Measurements from ENCODE around the gene TGDS.

The TGDS gene

DNA sequence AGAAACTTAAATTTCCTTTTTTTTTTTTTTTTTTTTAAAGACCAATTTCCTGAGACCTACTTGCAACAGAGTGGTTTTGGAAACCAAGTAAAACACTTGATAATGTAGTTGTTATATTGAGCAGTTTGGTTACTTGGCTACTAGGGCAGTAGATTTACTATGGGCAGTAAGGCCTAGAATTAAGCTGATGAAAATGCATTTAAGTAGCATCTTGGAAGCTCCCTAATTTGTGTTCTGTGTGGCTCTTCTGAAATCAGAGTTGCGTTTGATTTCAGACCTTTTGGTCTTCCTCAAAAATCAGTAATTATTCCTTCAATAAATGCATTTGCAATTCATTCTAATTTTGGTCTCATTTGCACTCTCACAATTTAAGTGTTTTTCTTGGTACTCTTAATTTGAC, 6.5 kb upstream of the TGDS start:
- in situ Hi-C loops (cut with MboI; ENCODE audit: low pct_unique_long_range_greater_than_20kb, low sequenced_read_pairs), result no loop called here

DNA sequence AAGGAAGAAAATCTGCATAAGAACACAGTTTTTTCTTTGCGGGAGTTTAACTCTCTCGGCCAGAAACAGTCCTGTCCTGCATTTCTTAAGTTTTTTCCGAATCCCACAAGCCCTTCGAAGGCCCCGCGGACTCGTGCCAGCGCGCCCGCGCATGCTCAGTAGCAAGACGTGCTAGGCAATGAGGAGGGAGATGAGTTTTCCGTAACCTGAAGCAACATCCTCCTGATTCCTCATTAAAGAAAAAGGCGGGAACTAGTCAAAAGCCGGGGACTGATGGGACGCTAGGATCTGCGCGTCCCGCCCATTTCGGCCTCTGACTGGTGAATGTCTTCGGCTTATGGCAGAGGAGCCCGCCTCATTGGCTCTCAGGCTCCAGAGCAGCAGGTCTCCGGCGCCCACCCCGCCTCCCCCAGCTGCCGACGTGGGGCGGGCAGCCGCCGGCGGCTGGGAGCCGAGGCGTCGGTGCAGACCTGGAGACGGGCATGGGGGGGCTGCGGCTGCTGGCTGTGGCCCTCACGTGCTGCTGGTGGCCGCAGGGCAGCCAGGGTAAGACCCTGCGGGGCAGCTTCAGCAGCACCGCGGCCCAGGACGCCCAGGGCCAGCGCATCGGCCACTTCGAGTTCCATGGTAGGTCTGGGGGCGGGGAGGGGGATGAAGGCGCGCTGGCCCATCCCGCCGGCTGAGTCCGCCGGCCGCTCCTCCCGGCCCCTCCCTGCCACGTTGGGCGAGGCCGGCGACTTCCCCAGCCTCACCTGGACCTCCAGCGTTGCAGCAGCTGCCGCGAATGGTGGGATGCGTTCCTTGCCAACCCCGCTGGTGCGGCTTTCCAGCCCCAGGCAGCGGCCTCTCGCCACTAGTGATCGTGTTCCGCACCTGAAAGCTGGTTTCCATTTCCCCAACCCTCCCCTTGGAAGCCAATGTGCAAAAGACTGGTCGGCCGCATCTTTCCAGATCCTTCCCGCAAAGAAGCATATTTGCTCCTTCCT, 5.8 kb upstream of the TGDS start, which contains the start of gene GPR180:
Gene GPR180 (plus strand): TSS at position 412 of the 986 bp plus-strand sequence. CDS start 71 bp downstream, at position 483.
- in situ Hi-C loops (cut with MboI; ENCODE audit: low pct_unique_long_range_greater_than_20kb, low sequenced_read_pairs), result no loop called here

More for the DNA sequence above, 6.5 kb upstream of the TGDS start:
- DNase-seq, result no peak

DNA sequence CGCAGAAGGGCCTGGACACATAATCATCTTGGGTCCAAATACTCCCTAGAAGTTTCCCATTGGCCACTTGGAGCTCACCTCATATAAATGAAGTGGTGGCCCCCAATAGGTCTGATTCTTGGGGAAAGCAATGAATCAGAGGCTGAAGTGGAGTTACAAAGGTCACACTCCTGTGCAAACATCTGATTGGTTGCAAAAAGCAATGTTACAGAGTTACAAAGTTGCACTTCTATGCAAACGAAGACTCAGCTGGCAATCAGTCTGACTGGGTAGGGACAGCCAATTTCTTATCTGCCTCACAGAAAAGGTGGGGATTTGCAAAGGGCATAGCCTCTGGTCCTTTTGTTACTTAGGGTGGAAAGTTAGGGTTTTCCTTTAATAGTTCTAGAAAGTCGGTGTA, 3.9 kb upstream of the TGDS start:
- DNase-seq, result no peak
- in situ Hi-C loops (cut with MboI; ENCODE audit: low pct_unique_long_range_greater_than_20kb, low sequenced_read_pairs), result no loop called here

More for the DNA sequence above, 5.8 kb upstream of the TGDS start, which contains the start of gene GPR180:
- peak; percentile 98 for DNase-seq

DNA sequence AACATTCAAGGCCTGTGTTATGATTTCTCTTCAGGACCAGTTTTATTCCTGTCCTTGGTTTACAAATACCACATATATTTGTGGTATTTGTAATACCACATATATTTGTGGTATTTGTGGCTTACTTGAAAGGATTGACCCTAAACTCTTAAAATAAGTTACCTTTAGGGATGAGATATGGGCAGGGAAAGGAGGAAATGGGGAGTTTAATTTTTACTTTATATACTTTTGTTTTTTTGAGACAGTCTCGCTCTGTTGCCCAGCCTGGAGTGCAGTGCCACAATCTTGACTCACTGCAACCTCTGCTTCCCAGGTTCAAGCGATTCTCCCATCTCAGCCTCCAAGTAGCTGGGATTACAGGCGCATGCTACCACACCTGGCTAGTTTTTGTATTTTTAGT, 2.3 kb upstream of the TGDS start:
- in situ Hi-C loops (cut with MboI; ENCODE audit: low pct_unique_long_range_greater_than_20kb, low sequenced_read_pairs), result no loop called here

DNA sequence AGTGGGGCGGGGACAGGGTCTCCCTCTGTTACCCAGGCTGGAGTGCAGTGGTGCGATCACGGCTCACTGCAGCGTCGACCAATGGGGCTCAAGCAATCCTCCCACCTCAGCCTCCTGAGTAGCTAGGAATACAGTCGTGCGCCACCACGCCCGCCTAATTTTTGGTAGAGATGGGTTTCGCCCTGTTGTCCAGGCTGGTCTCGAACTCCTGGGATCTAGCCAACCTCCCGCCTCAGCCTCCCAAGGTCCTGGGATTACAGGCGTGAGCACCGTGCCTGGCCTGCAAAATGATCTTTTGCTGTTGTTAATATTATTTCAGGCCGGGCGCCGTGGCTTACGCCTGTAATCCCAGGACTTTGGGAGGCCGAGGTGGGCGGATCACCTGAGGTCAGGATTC, 621 bp upstream of the TGDS start:
- DNase-seq, result no peak
- in situ Hi-C loops (cut with MboI; ENCODE audit: low pct_unique_long_range_greater_than_20kb, low sequenced_read_pairs), result no loop called here

More for the DNA sequence above, 2.3 kb upstream of the TGDS start:
- DNase-seq, result no peak

DNA sequence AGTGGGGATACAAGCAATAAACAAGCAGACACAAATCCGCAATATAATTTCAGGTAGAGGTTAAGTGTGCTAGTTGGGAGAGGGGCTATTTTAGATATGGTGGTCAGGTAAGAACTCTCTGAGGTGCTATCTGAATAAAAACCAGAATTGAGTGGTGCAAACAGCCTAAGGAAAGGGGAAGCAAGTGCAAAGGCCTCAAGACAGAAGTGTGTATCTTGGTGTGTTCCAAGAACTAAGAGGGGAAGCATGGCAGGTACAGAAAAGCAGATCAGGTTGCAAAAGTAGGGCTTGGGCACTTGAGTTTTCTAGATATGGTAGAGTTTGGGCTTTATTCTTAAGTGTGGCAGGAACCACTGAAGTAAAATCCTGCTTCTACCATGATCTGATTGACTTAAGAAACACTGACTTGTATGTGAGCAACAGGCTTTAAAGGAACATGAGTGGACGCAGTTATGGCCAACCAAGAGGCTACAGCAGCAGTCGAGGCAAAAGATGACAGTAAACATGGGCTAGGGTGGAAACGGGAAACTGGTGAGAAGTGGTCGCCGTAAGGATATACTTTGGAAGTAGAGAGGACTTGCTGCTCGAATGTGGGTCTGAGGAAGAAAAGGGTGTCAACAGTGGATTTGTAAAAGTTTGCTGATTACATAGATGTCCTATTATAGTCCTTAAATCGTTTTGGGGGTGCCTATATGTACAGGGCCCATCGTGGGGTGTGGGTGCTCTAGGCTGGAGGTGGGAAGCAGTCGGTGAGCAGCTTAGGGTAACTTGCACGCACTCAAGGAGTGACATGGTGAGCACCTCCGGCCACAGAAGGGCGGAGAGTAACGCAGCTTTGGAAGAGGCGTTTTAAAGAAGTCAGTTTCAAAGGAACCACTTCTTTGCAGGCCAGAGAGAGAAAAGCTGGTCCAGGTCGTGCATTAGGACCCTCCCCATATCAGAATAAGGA, 677 bp downstream of the TGDS start:
- peak; percentile 64 for DNase-seq
- in situ Hi-C loops (cut with MboI; ENCODE audit: low pct_unique_long_range_greater_than_20kb, low sequenced_read_pairs), result no loop called here

DNA sequence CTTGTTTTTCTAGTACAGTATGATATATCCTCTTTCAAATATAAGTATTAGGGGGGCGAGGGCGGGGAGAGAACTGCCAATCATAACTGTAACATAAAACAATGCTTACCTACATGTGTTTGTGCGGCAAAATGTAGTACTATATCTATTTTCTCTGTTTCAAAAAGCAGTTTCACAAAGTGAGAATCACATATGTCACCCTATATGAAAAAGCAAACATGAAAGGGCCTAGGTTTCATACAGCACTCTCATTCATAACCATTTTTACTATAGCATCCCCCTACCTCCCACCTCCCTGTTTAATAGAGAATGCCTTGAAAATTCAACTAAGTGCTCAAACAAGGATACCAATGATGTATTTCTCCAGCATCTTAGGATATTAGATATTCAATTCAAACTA, 5.2 kb downstream of the TGDS start:
- in situ Hi-C loops (cut with MboI; ENCODE audit: low pct_unique_long_range_greater_than_20kb, low sequenced_read_pairs), result no loop called here
- no peak for DNase-seq

DNA sequence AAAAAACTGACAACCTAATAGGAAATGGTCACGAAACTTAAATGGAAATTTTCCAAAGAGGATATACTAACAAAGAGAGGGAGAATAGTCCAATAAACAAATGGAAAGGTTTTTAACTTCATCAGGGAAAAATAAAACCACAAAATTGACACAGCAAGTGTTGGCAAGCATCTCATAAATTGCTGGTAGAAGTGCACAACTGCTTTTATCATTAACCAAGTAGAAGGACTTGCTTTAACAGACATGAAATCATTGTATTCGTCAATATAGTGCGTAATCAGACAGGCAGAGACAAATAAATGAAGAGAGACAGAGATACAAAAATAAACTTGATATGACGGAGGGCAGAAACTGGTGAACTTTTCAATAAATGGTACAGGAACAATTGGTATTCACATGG, 7.4 kb downstream of the TGDS start:
- DNase-seq, result no peak
- in situ Hi-C loops (cut with MboI; ENCODE audit: low pct_unique_long_range_greater_than_20kb, low sequenced_read_pairs), result no loop called here

DNA sequence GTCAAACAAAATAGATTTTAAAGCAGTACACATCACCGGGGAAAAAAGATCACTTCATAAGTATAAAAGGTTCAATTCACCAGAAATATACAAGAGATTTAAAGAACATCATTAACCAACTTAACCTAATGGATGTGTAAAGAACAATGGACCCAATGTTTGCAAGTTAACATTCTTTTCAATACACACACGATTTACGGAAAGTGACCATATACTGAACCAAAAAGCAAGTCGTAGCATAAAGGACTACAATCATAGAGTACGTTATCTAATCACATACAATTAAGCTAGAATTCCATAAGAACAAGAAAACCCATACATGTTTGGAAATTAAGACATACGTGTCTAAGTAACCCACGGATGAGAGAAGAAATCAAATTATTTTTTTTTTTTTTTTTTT, 9.6 kb downstream of the TGDS start:
- in situ Hi-C loops (cut with MboI; ENCODE audit: low pct_unique_long_range_greater_than_20kb, low sequenced_read_pairs), result no loop called here
- no peak for DNase-seq

DNA sequence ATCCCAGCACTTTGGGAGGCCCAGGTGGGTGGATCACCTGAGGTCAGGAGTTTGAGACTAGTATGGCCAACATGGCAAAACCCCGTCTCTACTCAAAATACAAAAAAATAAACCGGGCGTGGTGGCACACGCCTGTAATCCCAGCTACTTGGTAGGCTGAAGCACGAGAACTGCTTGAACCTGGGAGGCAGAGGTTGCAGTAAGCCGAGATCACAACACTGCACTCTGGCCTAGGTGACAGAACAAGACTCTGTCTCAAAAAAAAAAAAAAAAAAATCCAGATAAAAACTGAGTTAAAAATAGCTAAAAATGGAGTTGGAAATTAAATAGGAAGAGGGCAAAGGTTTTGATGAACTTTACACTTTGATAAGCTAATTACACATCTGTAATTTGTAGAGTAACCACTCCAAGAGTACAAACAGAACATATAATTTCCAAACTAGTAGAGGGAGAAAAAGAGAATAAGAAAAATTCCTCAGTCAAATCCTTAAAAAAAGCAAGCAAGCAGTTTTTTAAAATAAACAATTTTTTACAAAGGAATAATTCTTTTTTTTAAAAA, 10.3 kb downstream of the TGDS start:
- DNase-seq, result no peak
- in situ Hi-C loops (cut with MboI; ENCODE audit: low pct_unique_long_range_greater_than_20kb, low sequenced_read_pairs), result no loop called here

DNA sequence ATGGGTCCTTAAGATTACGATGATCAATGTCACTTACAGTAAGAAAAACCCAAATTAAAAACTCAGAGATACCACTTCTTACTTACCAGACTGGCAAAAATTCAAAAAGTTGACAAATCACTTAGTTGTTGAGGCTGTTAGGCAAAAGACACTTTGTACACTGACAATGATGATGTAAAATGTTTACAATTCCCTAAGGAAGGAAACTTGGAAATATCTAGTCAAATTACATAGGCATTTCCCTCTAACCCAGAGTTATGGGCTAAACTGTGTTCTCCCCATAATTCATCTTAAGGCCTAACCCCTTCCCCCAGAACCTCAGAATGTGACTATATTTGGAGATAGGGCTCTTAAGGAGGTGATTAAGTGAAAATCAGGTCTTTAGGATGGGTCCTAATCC, 12.0 kb downstream of the TGDS start:
- no peak for DNase-seq
- in situ Hi-C loops (cut with MboI; ENCODE audit: low pct_unique_long_range_greater_than_20kb, low sequenced_read_pairs), result no loop called here

DNA sequence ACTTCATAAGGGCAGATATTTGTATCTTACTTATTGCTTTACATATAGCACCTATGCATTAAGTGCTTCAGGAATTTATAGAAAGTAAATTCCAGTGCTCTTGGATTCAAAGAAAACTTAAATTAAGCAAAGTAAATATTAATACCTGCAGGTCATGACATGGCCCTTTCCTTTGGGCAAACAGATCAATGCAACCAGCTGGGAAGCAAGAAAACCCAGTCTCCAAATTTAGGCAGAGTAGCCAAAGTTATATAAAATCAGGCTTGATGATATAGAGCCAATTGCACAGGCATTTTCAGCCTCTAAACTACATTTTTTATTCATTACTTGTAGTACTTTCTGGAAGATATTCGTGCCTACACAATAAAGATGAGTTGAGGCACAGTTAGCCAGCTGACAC, 16.9 kb downstream of the TGDS start:
- no peak for DNase-seq
- in situ Hi-C loops (cut with MboI; ENCODE audit: low pct_unique_long_range_greater_than_20kb, low sequenced_read_pairs), result no loop called here

DNA sequence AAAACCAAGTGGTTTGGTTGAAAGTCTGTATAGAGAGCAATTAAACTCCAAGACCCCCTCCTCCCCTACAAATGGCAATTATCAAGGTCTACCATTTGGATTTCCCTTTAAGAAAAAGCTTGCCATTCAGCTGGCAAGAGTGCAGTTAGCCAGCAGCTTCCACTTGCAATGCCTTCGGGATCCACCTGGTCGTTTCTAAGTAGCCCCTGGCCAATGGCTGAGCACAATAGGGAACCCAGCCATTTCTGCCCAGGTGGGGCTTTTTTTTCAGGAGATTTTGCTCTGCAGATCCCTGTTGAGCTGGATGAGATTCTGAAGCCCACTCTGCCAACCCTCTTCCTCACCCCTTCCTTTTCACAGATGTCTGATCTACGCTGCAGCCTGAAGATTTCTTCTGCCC, 26.3 kb downstream of the TGDS start:
- DNase-seq, result no peak
- in situ Hi-C loops (cut with MboI; ENCODE audit: low pct_unique_long_range_greater_than_20kb, low sequenced_read_pairs), result no loop called here

DNA sequence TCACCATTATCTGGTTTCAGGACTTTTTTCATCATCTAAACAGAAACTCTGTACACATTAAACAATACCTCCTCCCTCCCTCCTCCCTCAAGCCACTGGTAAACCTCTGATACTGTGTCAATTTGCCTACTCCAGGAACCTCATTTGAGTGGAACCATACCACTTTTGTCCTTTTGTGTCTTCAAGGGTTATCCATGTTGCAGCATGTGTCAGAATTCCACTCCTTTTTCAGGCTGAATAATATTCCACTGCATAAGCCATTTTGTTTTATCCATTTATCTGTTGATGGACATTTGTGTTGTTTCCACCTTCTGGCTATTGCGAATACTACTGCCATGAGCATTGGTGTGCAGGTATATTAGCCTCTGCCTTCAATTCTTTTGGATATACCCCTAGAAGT, 27.5 kb downstream of the TGDS start:
- in situ Hi-C loops (cut with MboI; ENCODE audit: low pct_unique_long_range_greater_than_20kb, low sequenced_read_pairs), result no loop called here
- DNase-seq, result no peak

DNA sequence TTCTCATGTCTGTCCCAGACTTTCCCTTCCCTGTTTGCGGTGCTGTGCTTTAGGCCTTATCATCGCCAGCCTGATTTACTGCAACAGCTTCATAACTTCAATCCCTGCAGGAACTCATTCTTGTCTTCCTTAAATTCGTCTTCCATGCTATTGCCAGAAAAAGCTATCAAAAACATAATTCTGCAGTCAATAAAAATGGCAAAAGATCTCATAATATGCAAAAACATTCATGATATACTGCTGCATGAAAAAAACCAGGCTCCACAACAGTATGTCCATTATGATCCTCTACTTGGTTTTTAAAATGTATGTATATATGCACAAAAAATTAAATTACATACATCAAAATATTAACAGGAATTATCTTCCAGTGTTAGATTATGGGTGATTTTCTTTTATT, 28.4 kb downstream of the TGDS start:
- in situ Hi-C loops (cut with MboI; ENCODE audit: low pct_unique_long_range_greater_than_20kb, low sequenced_read_pairs), result no loop called here
- no peak for DNase-seq

DNA sequence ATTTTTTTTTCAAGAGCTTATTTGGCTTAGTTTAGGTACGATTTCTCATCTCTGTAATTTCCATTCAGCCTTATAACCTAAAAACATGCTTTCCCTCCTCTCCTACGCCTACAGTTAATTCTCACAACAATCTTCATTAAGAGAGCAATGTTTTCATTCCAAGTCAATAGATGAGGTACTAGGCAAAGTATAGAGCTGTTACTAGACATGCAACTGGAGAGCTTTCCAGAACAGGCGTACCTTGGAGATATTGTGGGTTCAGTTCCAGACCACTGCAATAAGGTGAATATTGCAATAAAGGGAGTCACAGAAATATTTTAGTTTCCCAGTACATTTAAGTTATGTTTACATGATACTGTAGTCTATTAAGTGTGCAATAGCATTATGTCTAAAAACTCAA, 34.8 kb downstream of the TGDS start:
- DNase-seq, result no peak
- in situ Hi-C loops (cut with MboI; ENCODE audit: low pct_unique_long_range_greater_than_20kb, low sequenced_read_pairs), result no loop called here

DNA sequence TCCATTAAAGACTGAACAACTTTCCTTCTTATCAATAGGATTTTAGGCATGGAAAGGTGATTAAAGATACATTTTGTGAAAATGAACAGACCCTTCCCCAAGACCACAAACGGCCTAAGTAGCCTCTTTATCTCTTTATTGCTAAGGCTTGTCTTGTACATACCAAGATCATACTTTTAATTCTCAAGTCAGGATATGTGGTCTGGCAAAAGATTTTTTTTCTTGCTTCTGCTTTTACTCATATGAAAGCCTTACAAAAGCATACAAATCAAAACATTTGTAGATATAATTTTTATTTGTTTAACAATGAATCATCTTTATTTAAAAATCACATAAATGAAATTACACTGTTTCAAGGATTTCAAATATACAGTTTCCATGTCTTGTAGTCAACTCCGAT, 35.8 kb downstream of the TGDS start:
- in situ Hi-C loops (cut with MboI; ENCODE audit: low pct_unique_long_range_greater_than_20kb, low sequenced_read_pairs), result no loop called here
- no peak for DNase-seq

DNA sequence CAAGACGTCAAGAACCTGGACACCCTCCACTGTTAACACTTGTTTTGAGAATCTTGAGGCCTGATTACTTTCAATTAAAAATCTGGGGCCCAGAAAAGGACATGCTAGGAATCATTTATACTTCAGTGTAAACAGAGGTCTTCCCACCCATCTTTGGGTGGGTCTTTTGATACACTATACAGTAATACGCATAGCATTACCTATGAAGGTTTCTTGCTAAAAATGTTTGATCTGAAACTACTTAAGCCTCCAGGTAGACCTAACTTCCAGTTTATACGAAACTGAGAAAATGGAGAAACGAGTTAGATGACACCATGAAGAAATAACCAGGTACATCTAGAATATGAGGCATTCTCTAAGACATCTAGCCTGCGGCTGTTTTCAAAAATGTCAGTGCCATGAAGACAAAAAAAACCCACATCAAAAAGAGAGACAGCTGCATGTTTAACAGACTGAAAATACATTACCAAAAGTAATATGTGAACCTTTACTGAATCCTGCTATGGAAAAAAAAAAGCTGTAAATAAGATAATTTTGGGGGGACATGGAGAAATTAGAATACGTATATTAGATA, 36.6 kb downstream of the TGDS start:
- DNase-seq, result no peak
- in situ Hi-C loops (cut with MboI; ENCODE audit: low pct_unique_long_range_greater_than_20kb, low sequenced_read_pairs), result no loop called here

DNA sequence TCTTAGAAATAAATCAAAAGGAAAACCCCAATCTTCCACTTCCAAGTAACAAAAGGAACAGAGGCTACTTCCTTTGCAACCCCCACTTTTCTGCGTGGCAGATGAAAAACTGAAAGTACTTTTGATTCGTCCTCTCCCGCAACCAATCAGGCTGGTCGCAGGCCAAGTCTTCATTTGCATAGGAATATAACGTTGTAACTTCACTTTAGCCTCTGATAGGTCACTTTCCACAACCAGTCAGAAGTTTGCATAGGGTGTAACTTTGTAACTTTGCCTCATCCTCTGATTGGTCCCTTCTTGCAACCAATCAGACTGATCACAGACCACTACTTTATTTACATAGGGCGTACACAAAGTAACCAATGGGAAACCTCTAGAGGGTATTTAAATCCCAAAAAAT, 37.2 kb downstream of the TGDS start:
- in situ Hi-C loops (cut with MboI; ENCODE audit: low pct_unique_long_range_greater_than_20kb, low sequenced_read_pairs), result no loop called here
- no peak for DNase-seq

All from KBM-7 (cell line).